Astrocyte (in vitro differentiated cells and primary cell): ENCODE data around the gene MAN1C1. TPM values are rescaled to one million over a fixed set of nuclear protein-coding genes. Genes with fewer than 3 reads are reported as not detected.

Source experiments
- DNase-seq: peaks from one replicate; pipeline ENCODE4 v3.0.0-alpha.2; 2010; ENCODE audit warnings: low read depth
- FAIRE-seq: peaks from 2 replicates; lab custom pipeline; 2011; peaks lifted over from hg19 to GRCh38; lab: Jason Lieb, UNC
- H2AFZ ChIP-seq: 2 replicates; pipeline ENCODE4 v1.6.0; 2012; ENCODE audit warnings: low read depth, low read length, inconsistent platforms
- H3K27ac ChIP-seq: 2 replicates; pipeline ENCODE4 v1.5.1; 2011; ENCODE audit warnings: low read depth, low read length, inconsistent platforms
- H3K27me3 ChIP-seq: 2 replicates; pipeline ENCODE4 v1.6.0; 2011; ENCODE audit warnings: low read length, inconsistent platforms; ENCODE audit not compliant: insufficient read depth
- H3K36me3 ChIP-seq: 2 replicates; pipeline ENCODE4 v1.5.1; 2011; ENCODE audit warnings: low read length, inconsistent platforms; ENCODE audit not compliant: insufficient read depth
- H3K4me1 ChIP-seq: 2 replicates; pipeline ENCODE4 v1.5.1; 2011; ENCODE audit warnings: low read length, inconsistent platforms; ENCODE audit not compliant: insufficient read depth
- H3K4me2 ChIP-seq: 2 replicates; pipeline ENCODE4 v1.6.0; 2012; ENCODE audit warnings: low read length, inconsistent platforms
- H3K4me3 ChIP-seq: 2 replicates; pipeline ENCODE4 v1.5.1; 2011; ENCODE audit warnings: low read depth, mild to moderate bottlenecking, low read length, inconsistent platforms; ENCODE audit not compliant: insufficient read depth
- H3K79me2 ChIP-seq: 2 replicates; pipeline ENCODE4 v1.6.0; 2012; ENCODE audit warnings: mild to moderate bottlenecking, low read length, inconsistent platforms; ENCODE audit not compliant: insufficient read depth
- H3K9ac ChIP-seq: 2 replicates; pipeline ENCODE4 v1.6.0; 2012; ENCODE audit warnings: mild to moderate bottlenecking, low read length, inconsistent platforms
- H3K9me3 ChIP-seq: 2 replicates; pipeline ENCODE4 v1.5.1; 2012; ENCODE audit warnings: low read depth, mild to moderate bottlenecking, low read length, inconsistent platforms; ENCODE audit not compliant: insufficient read depth
- H4K20me1 ChIP-seq: 2 replicates; pipeline ENCODE4 v1.6.0; 2012; ENCODE audit warnings: low read length, inconsistent platforms; ENCODE audit not compliant: insufficient read depth
- H3K27ac Mint-ChIP-seq: one replicate; pipeline ENCODE4 v1.8.0; 2021; ENCODE audit warnings: mild to moderate bottlenecking, mixed read lengths; ENCODE audit not compliant: unreplicated experiment
- H3K27me3 Mint-ChIP-seq: one replicate; pipeline ENCODE4 v1.8.0; 2021; ENCODE audit warnings: low read depth, mixed read lengths; ENCODE audit not compliant: unreplicated experiment
- H3K36me3 Mint-ChIP-seq: one replicate; pipeline ENCODE4 v1.8.0; 2021; ENCODE audit warnings: low read depth, mixed read lengths; ENCODE audit not compliant: unreplicated experiment
- H3K4me1 Mint-ChIP-seq: one replicate; pipeline ENCODE4 v1.8.0; 2021; ENCODE audit warnings: low read depth, mixed read lengths; ENCODE audit not compliant: unreplicated experiment
- H3K4me3 Mint-ChIP-seq: one replicate; pipeline ENCODE4 v1.8.0; 2021; ENCODE audit warnings: mild to moderate bottlenecking, moderate library complexity, mixed read lengths; ENCODE audit not compliant: unreplicated experiment
- H3K9me3 Mint-ChIP-seq: one replicate; pipeline ENCODE4 v1.8.0; 2021; ENCODE audit warnings: mild to moderate bottlenecking, mixed read lengths; ENCODE audit not compliant: unreplicated experiment
- EZH2 ChIP-seq: IDR thresholded peaks from 2 replicates; pipeline ENCODE4 v1.6.1; 2012; ENCODE audit warnings: mild to moderate bottlenecking, low read length, inconsistent platforms; ENCODE audit not compliant: insufficient read depth
- total RNA-seq: library from RNA; stranded (reverse); gene quantifications from 2 replicates; pipeline ENCODE4 v1.2.1, GENCODE V29; 2021
- TF ChIP-seq, protein P1 (sequence below): IDR thresholded peaks from 2 replicates; pipeline ENCODE4 v1.5.1; 2011; ENCODE audit warnings: low read depth, mild to moderate bottlenecking, inconsistent platforms, low read length, moderate library complexity; ENCODE audit not compliant: insufficient read depth

Gene MAN1C1
- total RNA-seq, 1 donor from 2014 or later: 0.86 TPM

DNA sequence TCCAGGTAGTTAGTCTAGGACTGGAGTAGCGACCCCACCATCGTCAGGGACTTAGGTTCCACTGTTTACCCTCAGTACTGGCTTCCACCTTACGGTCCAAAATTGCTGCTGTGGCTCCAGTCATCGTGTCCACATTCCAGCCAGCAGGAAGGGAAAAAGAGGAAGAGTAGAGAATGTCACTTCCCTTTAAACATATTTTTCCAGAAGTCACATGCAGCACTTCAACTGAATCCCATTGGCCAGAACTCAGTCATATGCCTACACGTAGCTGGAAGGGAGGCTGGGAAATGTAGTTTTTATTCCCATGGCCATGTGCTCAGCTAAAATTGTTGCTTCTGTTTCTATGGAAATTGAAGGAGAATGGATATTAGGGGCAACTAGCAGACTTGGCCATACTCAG is 99.3 kb downstream of the MAN1C1 start:
- H3K4me2 ChIP-seq: no peak overlapping the region
- FAIRE-seq: no peak
- H3K27ac Mint-ChIP-seq: no peak overlapping the region
- H3K9me3 Mint-ChIP-seq: peaks cover 4% of the 10 kb centered on the region
- no peaks in the 10 kb centered on the region for H3K9me3 ChIP-seq
- no peak overlapping the region for H2AFZ ChIP-seq
- H3K27me3 Mint-ChIP-seq: peaks cover 14% of the 10 kb centered on the region
- H3K4me3 Mint-ChIP-seq: no peak overlapping the region
- no peaks in the 10 kb centered on the region for H3K36me3 Mint-ChIP-seq
- H3K4me1 ChIP-seq: no peaks in the 10 kb centered on the region
- no peaks in the 10 kb centered on the region for H4K20me1 ChIP-seq
- H3K27me3 ChIP-seq: no peaks in the 10 kb centered on the region
- H3K79me2 ChIP-seq: no peaks in the 10 kb centered on the region
- no peak overlapping the region for H3K27ac ChIP-seq
- TF ChIP-seq EZH2: no peak
- TF ChIP-seq, protein P1, sequence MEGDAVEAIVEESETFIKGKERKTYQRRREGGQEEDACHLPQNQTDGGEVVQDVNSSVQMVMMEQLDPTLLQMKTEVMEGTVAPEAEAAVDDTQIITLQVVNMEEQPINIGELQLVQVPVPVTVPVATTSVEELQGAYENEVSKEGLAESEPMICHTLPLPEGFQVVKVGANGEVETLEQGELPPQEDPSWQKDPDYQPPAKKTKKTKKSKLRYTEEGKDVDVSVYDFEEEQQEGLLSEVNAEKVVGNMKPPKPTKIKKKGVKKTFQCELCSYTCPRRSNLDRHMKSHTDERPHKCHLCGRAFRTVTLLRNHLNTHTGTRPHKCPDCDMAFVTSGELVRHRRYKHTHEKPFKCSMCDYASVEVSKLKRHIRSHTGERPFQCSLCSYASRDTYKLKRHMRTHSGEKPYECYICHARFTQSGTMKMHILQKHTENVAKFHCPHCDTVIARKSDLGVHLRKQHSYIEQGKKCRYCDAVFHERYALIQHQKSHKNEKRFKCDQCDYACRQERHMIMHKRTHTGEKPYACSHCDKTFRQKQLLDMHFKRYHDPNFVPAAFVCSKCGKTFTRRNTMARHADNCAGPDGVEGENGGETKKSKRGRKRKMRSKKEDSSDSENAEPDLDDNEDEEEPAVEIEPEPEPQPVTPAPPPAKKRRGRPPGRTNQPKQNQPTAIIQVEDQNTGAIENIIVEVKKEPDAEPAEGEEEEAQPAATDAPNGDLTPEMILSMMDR: no peak
- no peak overlapping the region for H3K4me3 ChIP-seq
- H3K4me1 Mint-ChIP-seq: peaks cover 5% of the 10 kb centered on the region
- no peak overlapping the region for H3K9ac ChIP-seq
- no peaks in the 10 kb centered on the region for H3K36me3 ChIP-seq
- DNase-seq: no peak

DNA sequence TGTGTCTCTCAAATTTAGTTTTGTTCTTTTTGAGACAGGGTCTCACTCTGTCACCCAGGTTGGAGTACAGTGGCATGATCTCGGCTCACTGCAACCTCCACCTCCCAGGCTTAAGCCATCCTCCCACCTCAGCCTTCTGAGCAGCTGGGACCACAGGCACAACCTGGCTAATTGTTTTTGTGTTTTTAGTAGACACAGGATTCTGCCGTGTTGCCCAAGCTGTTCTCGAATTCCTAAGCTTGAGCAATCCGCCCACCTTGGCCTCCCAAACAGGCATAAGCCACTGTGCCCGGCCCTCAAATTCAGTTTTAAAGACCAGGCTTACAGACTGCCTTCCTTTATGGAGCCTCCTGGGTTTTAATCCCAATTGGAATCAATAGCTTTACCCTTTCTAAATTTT is 99.7 kb downstream of the MAN1C1 start:
- H3K9ac ChIP-seq: no peak overlapping the region
- H2AFZ ChIP-seq: no peak overlapping the region
- H3K9me3 ChIP-seq: no peaks in the 10 kb centered on the region
- no peak overlapping the region for H3K4me2 ChIP-seq
- no peak for FAIRE-seq
- H3K36me3 Mint-ChIP-seq: no peaks in the 10 kb centered on the region
- H4K20me1 ChIP-seq: no peaks in the 10 kb centered on the region
- no peaks in the 10 kb centered on the region for H3K27me3 ChIP-seq
- H3K4me1 Mint-ChIP-seq: peaks cover 5% of the 10 kb centered on the region
- DNase-seq: no peak
- no peak overlapping the region for H3K4me3 Mint-ChIP-seq
- H3K27me3 Mint-ChIP-seq: peaks cover 14% of the 10 kb centered on the region
- TF ChIP-seq, protein P1: no peak
- TF ChIP-seq EZH2: no peak
- no peaks in the 10 kb centered on the region for H3K4me1 ChIP-seq
- H3K36me3 ChIP-seq: no peaks in the 10 kb centered on the region
- peaks cover 4% of the 10 kb centered on the region for H3K9me3 Mint-ChIP-seq
- no peaks in the 10 kb centered on the region for H3K79me2 ChIP-seq
- no peak overlapping the region for H3K4me3 ChIP-seq
- H3K27ac Mint-ChIP-seq: no peak overlapping the region
- no peak overlapping the region for H3K27ac ChIP-seq

DNA sequence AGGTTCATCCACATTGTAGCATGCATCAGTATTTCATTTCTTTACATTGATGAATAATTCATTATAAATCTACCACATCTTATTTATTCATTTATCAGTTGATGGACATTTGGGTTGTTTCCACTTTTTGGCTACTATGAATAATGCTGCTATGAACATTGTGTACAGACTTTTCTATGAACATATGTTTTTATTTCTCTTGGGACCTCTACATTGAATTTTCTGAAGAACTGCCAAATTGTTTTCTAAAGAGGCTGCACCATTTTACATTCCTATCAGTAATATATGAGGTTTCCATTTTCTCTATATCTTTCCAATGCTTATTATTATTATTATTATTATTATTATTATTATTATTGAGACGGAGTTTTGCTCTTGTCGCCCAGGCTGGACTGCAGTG is 102.1 kb downstream of the MAN1C1 start:
- Histone ChIP-seq H3K9ac (no peak overlapping the region), H3K9me3 (no peaks in the 10 kb centered on the region), H2AFZ (no peak overlapping the region), H3K27me3 (peaks cover 11% of the 10 kb centered on the region), H3K27ac (no peak overlapping the region), H3K4me1 (no peaks in the 10 kb centered on the region), H3K79me2 (no peaks in the 10 kb centered on the region), H3K4me2 (no peak overlapping the region), H4K20me1 (no peaks in the 10 kb centered on the region), H3K4me3 (no peak overlapping the region), H3K36me3 (no peaks in the 10 kb centered on the region)
- H3K4me1 Mint-ChIP-seq: peaks cover 8% of the 10 kb centered on the region
- no peak overlapping the region for H3K27ac Mint-ChIP-seq
- no peaks in the 10 kb centered on the region for H3K36me3 Mint-ChIP-seq
- no peak overlapping the region for H3K4me3 Mint-ChIP-seq
- DNase-seq: no peak
- FAIRE-seq: no peak
- peaks cover 15% of the 10 kb centered on the region for H3K27me3 Mint-ChIP-seq
- H3K9me3 Mint-ChIP-seq: peaks cover 4% of the 10 kb centered on the region
- TF ChIP-seq, protein P1: no peak
- no peak for TF ChIP-seq EZH2
